Measurements from ENCODE around the gene MTNR1A. TPM values are rescaled to one million over a fixed set of nuclear protein-coding genes. Genes with fewer than 3 reads are reported as not detected.

MTNR1A gene
- total RNA-seq, 1 donor from 2014 or later, result not detected

DNA sequence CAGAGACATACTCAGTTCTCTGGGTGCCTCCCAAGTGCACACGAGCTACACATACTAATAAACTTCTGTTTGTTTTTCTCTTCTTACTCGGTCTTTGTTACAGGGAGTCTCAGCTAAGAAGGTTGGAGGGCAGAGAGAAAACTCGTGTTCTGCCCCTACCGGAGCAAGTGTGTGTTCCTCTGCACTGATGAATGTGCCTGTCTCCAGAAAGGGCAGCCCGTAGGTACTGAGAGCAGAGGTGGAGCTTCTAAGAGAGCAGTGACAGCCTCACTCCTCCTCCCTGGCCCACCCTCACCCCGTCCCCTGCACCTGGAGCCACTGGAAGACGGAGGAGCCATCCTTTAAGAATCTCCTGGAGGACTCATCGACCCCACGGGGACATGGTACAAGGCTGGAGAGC lies 67.6 kb downstream of the MTNR1A start:
- DNase-seq (ENCODE audit: low spot score), result no peak

DNA sequence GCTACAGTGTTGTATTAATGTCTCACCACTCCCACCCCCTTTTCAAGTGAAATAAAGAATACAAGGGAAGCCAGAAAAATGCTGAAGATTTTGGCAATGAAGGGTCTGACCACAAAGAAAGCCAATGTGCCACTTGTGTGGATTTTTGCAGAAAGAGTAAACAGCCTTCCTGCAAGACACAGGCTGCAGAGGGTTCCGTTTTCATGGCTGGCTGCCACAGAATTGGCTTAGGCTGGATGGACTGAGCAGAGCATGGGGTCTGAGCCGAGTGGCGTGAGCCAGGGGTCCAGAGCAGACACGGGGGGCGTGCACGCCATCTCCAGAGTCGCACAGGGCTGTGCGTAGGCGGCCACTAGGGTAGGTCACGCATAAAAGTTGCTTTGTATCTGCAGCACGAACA lies 69.2 kb downstream of the MTNR1A start:
- DNase-seq (ENCODE audit: low spot score), result no peak

DNA sequence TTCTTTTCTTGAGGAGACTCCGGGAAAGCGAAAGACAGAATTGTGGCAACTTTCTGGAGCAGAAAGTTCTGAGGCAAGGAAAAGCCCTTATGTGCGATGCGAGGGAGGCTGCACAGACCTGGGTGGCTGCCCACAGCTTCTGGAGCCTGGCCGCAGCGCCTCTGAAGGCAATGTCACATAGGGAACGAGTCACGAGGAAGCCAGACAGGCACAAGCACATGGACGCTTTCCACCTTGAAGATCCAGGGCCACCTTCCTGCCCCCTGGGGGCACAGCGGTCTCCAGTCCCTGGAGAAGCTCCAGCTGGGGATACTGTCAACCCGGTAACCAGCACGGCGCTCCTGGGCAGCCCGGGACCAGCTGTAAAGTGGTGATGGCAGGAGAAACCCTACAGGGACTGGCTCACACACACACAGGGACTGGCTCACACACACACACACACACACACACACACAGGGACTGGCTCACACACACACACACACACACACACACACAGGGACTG lies 69.8 kb downstream of the MTNR1A start:
- no peak for DNase-seq (ENCODE audit: low spot score)

DNA sequence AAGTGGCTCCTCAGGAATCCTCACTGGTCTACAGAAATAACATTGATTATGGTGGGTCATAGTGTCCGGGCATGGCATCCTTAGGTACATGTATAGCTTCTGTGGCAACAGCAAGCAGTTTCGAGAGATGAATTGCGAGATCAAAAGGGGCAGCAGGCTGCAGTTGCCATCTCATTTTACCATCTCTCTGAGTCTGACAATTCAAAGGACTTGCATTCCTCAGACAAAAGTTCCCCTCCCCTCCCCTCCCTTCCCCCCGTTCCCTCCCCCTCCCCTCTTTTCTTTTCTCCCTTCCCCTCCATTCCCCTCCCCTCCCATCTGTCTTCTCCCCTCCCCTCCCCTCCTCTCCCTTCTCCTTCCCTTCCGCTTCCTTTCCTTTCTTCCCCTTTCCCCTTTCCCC lies 70.2 kb downstream of the MTNR1A start:
- no peak for DNase-seq (ENCODE audit: low spot score)

DNA sequence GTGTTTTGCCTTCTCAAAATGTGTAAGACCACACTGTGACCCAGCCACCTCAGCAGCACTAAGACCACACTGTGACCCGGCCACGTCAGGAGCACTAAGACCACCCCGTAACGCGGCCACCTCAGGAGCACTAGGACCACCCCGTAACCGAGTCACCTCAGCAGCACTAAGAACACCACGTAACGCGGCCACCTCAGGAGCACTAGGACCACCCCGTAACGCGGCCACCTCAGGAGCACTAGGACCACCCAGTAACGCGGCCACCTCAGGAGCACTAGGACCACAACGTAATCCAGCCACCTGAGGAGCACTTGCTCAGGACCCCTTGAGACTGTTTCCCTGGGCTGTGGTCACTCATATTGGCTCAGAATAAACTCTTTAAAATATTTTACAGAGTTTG lies 71.7 kb downstream of the MTNR1A start:
- DNase-seq (ENCODE audit: low spot score), result no peak

Other genes with a start within 250 kb of the MTNR1A start
- 185 TPM for gene FAT1, start 168.3 kb upstream of the MTNR1A start, total RNA-seq

Data from ureter (tissue), 1 donor.